Measurements from ENCODE around the gene ZC3H14. TPM values are rescaled to one million over a fixed set of nuclear protein-coding genes. Genes with fewer than 3 reads are reported as not detected.

The ZC3H14 gene
- total and polyA plus RNA-seq, 11 donors: 27.6 to 62.7 (median 42.7) TPM

DNA sequence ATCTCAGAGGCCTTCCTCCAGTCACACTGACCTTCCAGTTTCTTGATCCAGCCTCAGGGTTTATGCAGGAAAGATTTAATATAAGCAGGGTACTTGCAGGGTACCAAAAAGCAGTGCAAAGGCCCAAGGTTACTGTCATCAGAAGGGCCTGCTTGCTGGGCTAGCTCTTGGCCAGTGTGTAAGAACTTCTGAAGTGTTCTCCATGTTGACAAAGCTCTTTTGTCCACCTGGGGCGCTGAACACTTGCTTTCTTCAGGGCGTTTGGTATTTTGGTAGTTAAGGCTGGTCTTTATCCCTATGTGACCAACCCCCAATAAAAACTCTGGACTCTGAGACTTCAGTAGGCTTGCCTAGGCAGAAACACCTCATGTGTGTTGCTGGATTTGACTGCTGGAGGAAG is 69.7 kb downstream of the ZC3H14 start:
- Histone ChIP-seq H3K4me1 (no peaks in the 10 kb centered on the region), H3K9me3 (no peaks in the 10 kb centered on the region), H3K4me3 (no peak overlapping the region), H3K27ac (no peak overlapping the region), H3K36me3 (no peaks in the 10 kb centered on the region), H3K27me3 (no peaks in the 10 kb centered on the region)
- no peak for DNase-seq
- no peak for ATAC-seq
- TF ChIP-seq POLR2A (IDR thresholded peaks at IDR 0.05): no peak
- TF ChIP-seq, protein P1, sequence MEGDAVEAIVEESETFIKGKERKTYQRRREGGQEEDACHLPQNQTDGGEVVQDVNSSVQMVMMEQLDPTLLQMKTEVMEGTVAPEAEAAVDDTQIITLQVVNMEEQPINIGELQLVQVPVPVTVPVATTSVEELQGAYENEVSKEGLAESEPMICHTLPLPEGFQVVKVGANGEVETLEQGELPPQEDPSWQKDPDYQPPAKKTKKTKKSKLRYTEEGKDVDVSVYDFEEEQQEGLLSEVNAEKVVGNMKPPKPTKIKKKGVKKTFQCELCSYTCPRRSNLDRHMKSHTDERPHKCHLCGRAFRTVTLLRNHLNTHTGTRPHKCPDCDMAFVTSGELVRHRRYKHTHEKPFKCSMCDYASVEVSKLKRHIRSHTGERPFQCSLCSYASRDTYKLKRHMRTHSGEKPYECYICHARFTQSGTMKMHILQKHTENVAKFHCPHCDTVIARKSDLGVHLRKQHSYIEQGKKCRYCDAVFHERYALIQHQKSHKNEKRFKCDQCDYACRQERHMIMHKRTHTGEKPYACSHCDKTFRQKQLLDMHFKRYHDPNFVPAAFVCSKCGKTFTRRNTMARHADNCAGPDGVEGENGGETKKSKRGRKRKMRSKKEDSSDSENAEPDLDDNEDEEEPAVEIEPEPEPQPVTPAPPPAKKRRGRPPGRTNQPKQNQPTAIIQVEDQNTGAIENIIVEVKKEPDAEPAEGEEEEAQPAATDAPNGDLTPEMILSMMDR (IDR thresholded peaks at IDR 0.05): no peak
- WGBS, 4 donors: 67 to 100% (median 90%) methylated on average over 2 of the region's 2 CpGs
- intact Hi-C loops (cut with DNase I): no loop called here

DNA sequence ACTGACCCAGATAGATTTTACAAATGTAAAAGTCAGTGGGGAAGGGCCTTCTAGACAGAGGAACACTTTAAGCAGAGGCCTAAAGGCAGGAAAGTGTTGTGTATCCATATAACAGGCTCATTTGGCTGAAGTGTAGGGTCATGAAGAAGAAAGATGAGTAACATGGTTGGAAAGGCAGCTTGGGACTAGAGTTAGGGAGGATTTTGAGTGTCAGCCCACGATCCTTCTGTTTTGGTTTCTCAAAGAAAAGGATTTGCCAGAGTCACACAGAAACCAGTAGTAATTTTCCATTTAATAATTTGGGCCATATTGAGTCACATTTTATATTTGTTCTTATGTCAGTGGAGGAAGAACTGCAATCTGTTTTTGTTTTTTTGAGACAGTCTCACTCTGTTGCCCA is 76.4 kb downstream of the ZC3H14 start:
- Histone ChIP-seq H3K27ac (no peak overlapping the region), H3K9me3 (peaks cover 0 to 13% (median 0%) of the 10 kb centered on the region in 12 donors), H3K4me1 (no peaks in the 10 kb centered on the region), H3K4me3 (no peak overlapping the region), H3K27me3 (no peaks in the 10 kb centered on the region), H3K36me3 (no peaks in the 10 kb centered on the region)
- DNase-seq: no peak
- 68 to 78% (median 73%) methylated on average over 1 of the region's 1 CpG for WGBS, 4 donors
- TF ChIP-seq, protein P1 (IDR thresholded peaks at IDR 0.05): no peak
- TF ChIP-seq POLR2A (IDR thresholded peaks at IDR 0.05): no peak
- no peak for ATAC-seq
- intact Hi-C loops (cut with DNase I): no loop called here

DNA sequence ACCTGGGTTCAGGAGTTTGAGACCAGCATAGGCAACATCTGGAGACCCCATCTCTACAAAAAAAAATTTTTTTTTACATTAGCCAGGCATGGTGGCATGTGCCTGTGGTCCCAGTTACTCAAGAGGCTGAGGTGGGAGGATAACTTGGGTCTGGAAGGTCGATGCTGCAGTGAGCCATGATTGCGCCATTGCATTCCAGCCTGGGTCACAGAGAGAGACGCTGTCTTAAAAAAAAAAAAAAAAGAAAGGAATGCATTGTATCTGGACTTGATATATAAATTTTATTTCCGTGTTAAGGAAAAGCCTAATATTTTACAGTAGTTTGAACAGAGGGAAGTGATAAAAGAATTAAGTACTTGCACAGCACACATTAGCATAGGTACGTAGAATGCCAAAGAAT is 97.2 kb downstream of the ZC3H14 start:
- intact Hi-C loops (cut with DNase I): loop anchor here in 7 of 10 donors (10.0 kb wide), 3 partner anchors 205 to 1255 kb away; no protein-coding TSS in a partner anchor
- Histone ChIP-seq H3K9me3 (peaks cover 0 to 4% (median 0%) of the 10 kb centered on the region in 12 donors), H3K4me3 (no peak overlapping the region), H3K36me3 (no peaks in the 10 kb centered on the region), H3K27ac (no peak overlapping the region), H3K27me3 (no peaks in the 10 kb centered on the region), H3K4me1 (no peaks in the 10 kb centered on the region)
- 79 to 88% (median 85%) methylated on average over 5 of the region's 5 CpGs for WGBS, 4 donors
- DNase-seq (no peak), ATAC-seq (no peak)
- no peak for TF ChIP-seq POLR2A (IDR thresholded peaks at IDR 0.05)
- TF ChIP-seq, protein P1 (IDR thresholded peaks at IDR 0.05): no peak

DNA sequence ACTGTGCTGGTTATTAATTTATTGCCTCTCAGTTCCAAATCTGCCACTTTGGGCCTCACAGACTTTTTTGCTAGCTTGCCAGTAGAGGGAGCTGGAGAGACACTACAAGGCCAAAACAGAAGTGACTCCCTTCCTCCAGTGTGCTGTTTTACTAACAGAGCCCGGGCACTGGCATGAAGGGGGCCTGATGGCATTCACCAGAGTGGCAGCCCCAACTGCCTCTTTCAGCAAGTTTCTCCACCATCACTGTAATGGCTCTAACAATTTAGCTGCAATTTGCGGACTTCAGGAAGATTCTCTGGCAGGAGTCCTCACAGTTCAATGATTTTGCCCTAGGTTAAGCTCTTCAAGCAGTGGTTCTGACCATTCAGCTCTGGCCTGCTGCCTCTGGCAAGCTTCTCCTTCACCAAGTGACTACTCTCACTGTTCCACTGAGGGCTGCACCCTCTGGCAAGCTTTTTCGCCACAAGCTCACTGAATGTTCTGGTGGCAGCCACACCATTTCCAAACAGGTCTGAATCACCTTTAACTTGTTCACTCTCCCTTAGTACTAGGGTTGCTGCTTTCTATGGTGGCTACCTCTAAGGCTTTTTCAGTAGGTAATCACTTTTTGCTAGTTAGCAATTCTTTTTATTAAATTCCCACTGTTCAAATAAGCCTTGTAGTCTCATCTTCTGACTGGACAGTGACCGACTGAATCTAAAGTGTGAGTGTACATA is 104.9 kb downstream of the ZC3H14 start:
- DNase-seq (peak in 4 of 5 donors; percentile 31 to 39 (median 37)), ATAC-seq (peak in 3 of 4 donors; percentile 78 to 84 (median 79))
- H3K27ac ChIP-seq: no peak overlapping the region
- H3K27me3 ChIP-seq: no peaks in the 10 kb centered on the region
- H3K4me3 ChIP-seq: no peak overlapping the region
- intact Hi-C loops (cut with DNase I): loop anchor here in 8 of 10 donors (5.0 to 10.0 kb wide), 8 partner anchors 197 to 1250 kb away; no protein-coding TSS in a partner anchor
- WGBS, 4 donors: 36 to 57% (median 39%) methylated on average over 4 of the region's 4 CpGs
- TF ChIP-seq, protein P1 (IDR thresholded peaks at IDR 0.05): peak; percentile 57 to 84 (median 78)
- TF ChIP-seq POLR2A (IDR thresholded peaks at IDR 0.05): no peak
- H3K9me3 ChIP-seq: peaks cover 0 to 6% (median 0%) of the 10 kb centered on the region in 12 donors
- no peaks in the 10 kb centered on the region for H3K36me3 ChIP-seq
- H3K4me1 ChIP-seq: peaks cover 0 to 9% (median 0%) of the 10 kb centered on the region in 12 donors

Measured in heart left ventricle (tissue), 16 donors.